NCI-H2196 (cell line): ENCODE results near the gene SAMD4A.

ENCODE experiments used
- DNase-seq: peaks from one replicate; lab custom pipeline; 2025; ENCODE audit not compliant: unreplicated experiment; lab: John Stamatoyannopoulos, UW

Gene SAMD4A

GRCh38 chr14:54676812-54677708 lies 110.1 kb downstream of the SAMD4A start:
- DNase-seq: no peak

- no peak for DNase-seq
These were observed 113.7 kb downstream of the SAMD4A start for GRCh38 chr14:54680651-54681050.

- DNase-seq: no peak
These were observed 114.9 kb downstream of the SAMD4A start for GRCh38 chr14:54681811-54682261.

GRCh38 chr14:54682578-54682977 lies 115.7 kb downstream of the SAMD4A start:
- DNase-seq: no peak

- no peak for DNase-seq
These were observed 117.2 kb downstream of the SAMD4A start for GRCh38 chr14:54683882-54684794.

- DNase-seq: no peak
These were observed 118.4 kb downstream of the SAMD4A start for GRCh38 chr14:54685286-54685845.

GRCh38 chr14:54686219-54686870 lies 119.4 kb downstream of the SAMD4A start:
- no peak for DNase-seq

- no peak for DNase-seq
These were observed 120.2 kb downstream of the SAMD4A start for GRCh38 chr14:54686871-54687749.

- DNase-seq: no peak
These were observed 120.8 kb downstream of the SAMD4A start for GRCh38 chr14:54687750-54688119.

- no peak for DNase-seq
These were observed 121.3 kb downstream of the SAMD4A start for GRCh38 chr14:54688229-54688628.

GRCh38 chr14:54689928-54690327 lies 123.0 kb downstream of the SAMD4A start:
- DNase-seq: no peak

- DNase-seq: no peak
These were observed 124.0 kb downstream of the SAMD4A start for GRCh38 chr14:54690887-54691286.

- DNase-seq: peak; percentile 45
These were observed 124.8 kb downstream of the SAMD4A start for GRCh38 chr14:54691525-54692283.

- DNase-seq: no peak
These were observed 125.4 kb downstream of the SAMD4A start for GRCh38 chr14:54692284-54692772.

- DNase-seq: no peak
These were observed 126.8 kb downstream of the SAMD4A start for GRCh38 chr14:54693761-54694160.

- no peak for DNase-seq
These were observed 128.3 kb downstream of the SAMD4A start for GRCh38 chr14:54695196-54695595.

GRCh38 chr14:54697001-54697400 lies 130.1 kb downstream of the SAMD4A start:
- no peak for DNase-seq

GRCh38 chr14:54697803-54698202 lies 130.9 kb downstream of the SAMD4A start:
- no peak for DNase-seq

- no peak for DNase-seq
These were observed 131.6 kb downstream of the SAMD4A start for GRCh38 chr14:54698501-54698900.
